Common myeloid progenitor, CD34-positive (primary cell): ENCODE results near the gene TCF20.

ENCODE experiments used
- CTCF ChIA-PET: fragments of 350-600 bp; sonication (Branson Sonifier 250); formaldehyde crosslinking; loops from one replicate; lab custom pipeline; 2021; ENCODE audit warnings: antibody characterized with exemption; lab: Charles Lee
- POLR2A ChIA-PET: fragments of 350-600 bp; sonication (Branson Sonifier 250); formaldehyde crosslinking; loops from one replicate; lab custom pipeline; 2021; ENCODE audit warnings: antibody characterized with exemption; lab: Charles Lee
- DNase-seq, 3 donors: peaks; one replicate each; pipeline versions ENCODE4 v3.0.0 to v3.0.0-alpha.2; 2013
- H3K27ac ChIP-seq, 2 experiments: 1 replicate in 1 of 2; 2 replicates in 1 of 2; pipeline ENCODE4 v1.7.0; 2013; ENCODE audit warnings: inconsistent platforms in 2 of 2, low read length in 2 of 2, mild to moderate bottlenecking in 2 of 2, low read depth in 1 of 2, moderate library complexity in 1 of 2; ENCODE audit not compliant: severe bottlenecking in 2 of 2, insufficient read depth in 1 of 2, poor library complexity in 1 of 2
- H3K27me3 ChIP-seq, 5 experiments: replicated peaks in 2 of 5; 1 replicate in 3 of 5; 2 replicates in 2 of 5; pipeline versions ENCODE4 v1.6.1 to v1.7.0; 2013; ENCODE audit warnings: low read length in 4 of 5, mild to moderate bottlenecking in 2 of 5, moderate library complexity in 2 of 5, inconsistent platforms in 1 of 5; ENCODE audit not compliant: insufficient read depth in 5 of 5, control insufficient read depth in 4 of 5
- H3K36me3 ChIP-seq, 4 experiments: 1 replicate in 2 of 4; 2 replicates in 2 of 4; pipeline versions ENCODE4 v1.6.1 to v1.7.0; 2013; ENCODE audit warnings: low read length in 3 of 4, control low read depth in 1 of 4, mild to moderate bottlenecking in 1 of 4; ENCODE audit not compliant: control insufficient read depth in 4 of 4, insufficient read depth in 4 of 4
- H3K4me1 ChIP-seq, 4 experiments: 1 replicate in 3 of 4; 2 replicates in 1 of 4; pipeline versions ENCODE4 v1.6.1 to v1.7.1; 2013; ENCODE audit warnings: low read length in 3 of 4, mild to moderate bottlenecking in 3 of 4, control low read depth in 1 of 4, inconsistent platforms in 1 of 4, moderate library complexity in 1 of 4; ENCODE audit not compliant: control insufficient read depth in 4 of 4, insufficient read depth in 4 of 4; ENCODE audit errors: control extremely low read depth in 1 of 4
- H3K4me3 ChIP-seq, 7 experiments: 1 replicate in 4 of 7; 2 replicates in 3 of 7; pipeline versions ENCODE4 v1.5.1 to v1.7.0; 2013; ENCODE audit warnings: mild to moderate bottlenecking in 7 of 7, low read length in 6 of 7, moderate library complexity in 6 of 7, inconsistent platforms in 2 of 7, low read depth in 2 of 7, control low read depth in 1 of 7; ENCODE audit not compliant: insufficient read depth in 4 of 7, control insufficient read depth in 1 of 7; ENCODE audit errors: extremely low read depth in 1 of 7
- H3K9me3 ChIP-seq, 5 experiments: 1 replicate in 4 of 5; 2 replicates in 1 of 5; pipeline versions ENCODE4 v1.6.1 to v1.7.1; 2013; ENCODE audit warnings: low read length in 4 of 5, mild to moderate bottlenecking in 2 of 5, inconsistent platforms in 1 of 5, low read depth in 1 of 5, moderate library complexity in 1 of 5; ENCODE audit not compliant: control insufficient read depth in 4 of 5, insufficient read depth in 2 of 5; ENCODE audit errors: control extremely low read depth in 1 of 5
- WGBS: methylation state at CpG from one replicate; pipeline ENCODE4 v1.1.5; 2013; ENCODE audit not compliant: insufficient coverage; 5-methylcytosine and 5-hydroxymethylcytosine counted together

The TCF20 gene

GRCh38 chr22:42300259-42301076 is 30.0 kb upstream of the TCF20 start:
- Histone ChIP-seq H3K4me3 (peak overlapping the region in 5 of 7 experiments; percentile 9 to 64 (median 46)), H3K9me3 (no peaks in the 10 kb centered on the region), H3K36me3 (no peaks in the 10 kb centered on the region), H3K4me1 (peaks cover 5 to 63% (median 55%) of the 10 kb centered on the region in 4 experiments), H3K27ac (no peak overlapping the region), H3K27me3 (no peaks in the 10 kb centered on the region)
- CTCF ChIA-PET = interaction anchor here (6.0 kb wide), 1 partner anchor 13 kb away, joined by 29 read pairs; no protein-coding TSS in a partner anchor
- DNase-seq = peak; percentile 36 to 81 (median 77)
- WGBS = 6% methylated on average over 6 of the region's 10 CpGs
- POLR2A ChIA-PET = no interaction called here

- H3K9me3 ChIP-seq = no peaks in the 10 kb centered on the region
- WGBS = 0% methylated on average over 5 of the region's 19 CpGs
- peak; percentile 53 to 75 (median 74) for DNase-seq
- no peaks in the 10 kb centered on the region for H3K36me3 ChIP-seq
- CTCF ChIA-PET = interaction anchor here (6.0 kb wide), 1 partner anchor 14 kb away, joined by 29 read pairs; no protein-coding TSS in a partner anchor
- peak overlapping the region in 4 of 7 experiments; percentile 43 to 64 (median 52) for H3K4me3 ChIP-seq
- no peak overlapping the region for H3K27ac ChIP-seq
- POLR2A ChIA-PET = no interaction called here
- peaks cover 5 to 63% (median 55%) of the 10 kb centered on the region in 4 experiments for H3K4me1 ChIP-seq
- H3K27me3 ChIP-seq = no peaks in the 10 kb centered on the region
These were observed 29.3 kb upstream of the TCF20 start for GRCh38 chr22:42299586-42300258.

DNA sequence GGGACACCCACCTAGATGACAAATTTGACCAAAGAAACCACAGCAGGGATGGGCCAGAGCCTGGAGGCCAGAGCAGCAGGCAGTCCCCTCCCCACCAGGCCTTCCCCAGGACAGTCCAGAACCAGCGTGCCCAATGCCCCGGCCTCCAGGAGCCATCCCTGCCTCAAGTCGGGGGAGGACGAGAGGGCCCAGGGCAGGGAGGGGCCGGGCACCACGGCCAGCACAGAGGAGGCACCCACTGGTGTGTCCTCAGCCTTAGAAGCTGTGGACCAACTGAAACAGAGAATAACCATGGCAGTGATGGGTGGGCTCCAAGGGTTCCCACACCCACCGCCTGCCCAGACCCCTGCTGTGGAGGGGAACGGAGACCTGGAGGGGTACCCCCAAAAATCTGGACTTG is 28.3 kb upstream of the TCF20 start:
- WGBS = 73% methylated on average over 6 of the region's 8 CpGs
- H3K27me3 ChIP-seq = no peaks in the 10 kb centered on the region
- no peaks in the 10 kb centered on the region for H3K9me3 ChIP-seq
- ChIA-PET CTCF (interaction anchor here (2.9 to 3.9 kb wide), 2 partner anchors 9 to 15 kb away, joined by 15 to 26 read pairs; no protein-coding TSS in a partner anchor), POLR2A (no interaction called here)
- peaks cover 5 to 58% (median 49%) of the 10 kb centered on the region in 4 experiments for H3K4me1 ChIP-seq
- H3K4me3 ChIP-seq = no peak overlapping the region
- no peak overlapping the region for H3K27ac ChIP-seq
- no peak for DNase-seq
- H3K36me3 ChIP-seq = no peaks in the 10 kb centered on the region

GRCh38 chr22:42297778-42298177 is 27.3 kb upstream of the TCF20 start:
- no peak for DNase-seq
- peaks cover 5 to 57% (median 49%) of the 10 kb centered on the region in 4 experiments for H3K4me1 ChIP-seq
- CTCF ChIA-PET = interaction anchor here (0.8 to 3.9 kb wide), 8 partner anchors 10 to 139 kb away, joined by 3 to 26 read pairs (median 8); no protein-coding TSS in a partner anchor
- H3K36me3 ChIP-seq = no peaks in the 10 kb centered on the region
- no peaks in the 10 kb centered on the region for H3K27me3 ChIP-seq
- H3K4me3 ChIP-seq = no peak overlapping the region
- WGBS = 100% methylated on average over 2 of the region's 2 CpGs
- no peaks in the 10 kb centered on the region for H3K9me3 ChIP-seq
- POLR2A ChIA-PET = no interaction called here
- no peak overlapping the region for H3K27ac ChIP-seq

DNA sequence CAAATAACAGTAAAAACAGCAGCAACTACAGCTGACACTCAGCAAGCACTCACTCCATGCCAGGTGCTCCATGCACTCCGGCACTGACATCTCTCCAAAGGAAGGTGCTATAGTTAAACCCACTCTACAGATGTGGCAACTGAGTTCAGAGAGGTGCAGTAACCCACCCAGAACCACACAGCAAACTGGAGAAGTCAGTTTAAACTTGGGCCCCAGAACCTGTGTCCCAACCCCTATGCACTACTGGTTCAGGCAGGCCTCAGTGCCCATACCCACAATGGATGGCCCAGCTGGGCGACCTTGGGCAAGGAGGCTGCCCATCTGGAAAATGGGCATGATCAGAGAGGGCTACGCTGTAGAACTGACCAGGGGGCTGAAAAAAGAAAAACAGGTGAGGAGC is 26.4 kb upstream of the TCF20 start:
- no peak for DNase-seq
- Histone ChIP-seq H3K27ac (no peak overlapping the region), H3K27me3 (no peaks in the 10 kb centered on the region), H3K36me3 (no peaks in the 10 kb centered on the region), H3K9me3 (no peaks in the 10 kb centered on the region), H3K4me1 (peaks cover 5 to 52% (median 47%) of the 10 kb centered on the region in 4 experiments), H3K4me3 (no peak overlapping the region)
- 93% methylated on average over 3 of the region's 3 CpGs for WGBS
- POLR2A ChIA-PET = no interaction called here
- CTCF ChIA-PET = interaction anchor here (0.8 to 3.9 kb wide), 11 partner anchors 10 to 147 kb away, joined by 3 to 26 read pairs (median 4); no protein-coding TSS in a partner anchor

DNA sequence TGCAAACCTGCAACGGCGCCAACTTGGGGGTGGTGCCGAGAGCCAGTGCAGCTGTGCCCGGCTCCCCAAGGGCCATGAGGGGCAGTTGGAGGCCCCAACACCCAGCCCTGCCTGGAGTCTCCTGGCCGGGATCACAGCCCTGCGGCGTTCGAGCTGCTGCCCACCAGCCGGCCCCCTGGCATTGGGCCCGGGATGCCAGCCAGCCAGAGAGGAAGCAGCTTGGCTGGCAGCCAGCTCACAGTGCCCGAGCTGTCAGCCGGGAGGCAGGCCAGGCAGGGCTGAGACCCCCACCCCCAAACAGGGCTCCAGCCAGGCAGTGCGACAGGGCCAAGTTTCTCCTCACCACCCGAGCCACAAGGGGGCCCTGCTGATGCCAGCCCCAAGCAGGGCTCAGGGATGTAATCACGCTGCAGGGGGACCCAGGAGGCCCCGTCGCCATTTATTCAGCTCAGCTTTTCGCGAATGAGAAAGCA is 26.0 kb upstream of the TCF20 start:
- no peaks in the 10 kb centered on the region for H3K27me3 ChIP-seq

More for the DNA sequence above, 26.0 kb upstream of the TCF20 start:
- peak; percentile 60 to 72 (median 67) for DNase-seq
- Histone ChIP-seq H3K27ac (no peak overlapping the region), H3K9me3 (no peaks in the 10 kb centered on the region), H3K4me1 (peaks cover 5 to 48% (median 42%) of the 10 kb centered on the region in 4 experiments), H3K4me3 (no peak overlapping the region), H3K36me3 (no peaks in the 10 kb centered on the region)
- WGBS = 3% methylated on average over 17 of the region's 19 CpGs
- ChIA-PET CTCF (interaction anchor here (0.8 to 3.9 kb wide), 12 partner anchors 9 to 148 kb away, joined by 3 to 26 read pairs (median 5); no protein-coding TSS in a partner anchor), POLR2A (no interaction called here)
